Stimulated activated CD8-positive, alpha-beta memory T cell treated with anti-CD3 and anti-CD28 coated beads, Interleukin-7, amount 100 ng/mL, for 1 hour (primary cell): ENCODE data around the gene RNFT2.
"Not testable (repeated sequence)": the region's sequence is repeated elsewhere in the genome, so short reads cannot be mapped to it uniquely, and the experiment has no call there.

Experiments
- DNase-seq, 2 donors: peaks; one replicate each; pipeline ENCODE4 v3.0.0-alpha.2; 2020; ENCODE audit warnings: low read depth in 2 of 2

The RNFT2 gene

DNA sequence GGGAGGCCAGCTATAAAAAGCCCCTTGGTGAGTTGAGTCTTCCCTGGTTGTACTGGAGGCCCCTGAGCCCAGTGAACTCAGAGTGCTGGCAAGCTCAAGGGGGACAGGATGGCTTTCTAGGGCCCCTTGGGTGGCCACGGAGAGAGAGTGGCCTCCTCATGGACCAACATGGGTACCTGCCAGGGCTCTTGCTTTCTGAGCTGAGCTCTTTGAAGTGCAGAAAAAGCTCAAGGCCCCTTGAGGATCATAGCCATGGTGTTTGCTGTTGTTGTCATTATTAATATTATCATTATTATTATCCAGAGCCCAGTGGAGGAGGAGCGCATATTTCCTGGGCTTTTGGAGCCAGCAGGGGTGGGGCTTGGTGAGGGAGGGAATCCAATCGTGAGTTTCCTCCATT is 6.7 kb downstream of the RNFT2 start:
- no peak for DNase-seq

DNA sequence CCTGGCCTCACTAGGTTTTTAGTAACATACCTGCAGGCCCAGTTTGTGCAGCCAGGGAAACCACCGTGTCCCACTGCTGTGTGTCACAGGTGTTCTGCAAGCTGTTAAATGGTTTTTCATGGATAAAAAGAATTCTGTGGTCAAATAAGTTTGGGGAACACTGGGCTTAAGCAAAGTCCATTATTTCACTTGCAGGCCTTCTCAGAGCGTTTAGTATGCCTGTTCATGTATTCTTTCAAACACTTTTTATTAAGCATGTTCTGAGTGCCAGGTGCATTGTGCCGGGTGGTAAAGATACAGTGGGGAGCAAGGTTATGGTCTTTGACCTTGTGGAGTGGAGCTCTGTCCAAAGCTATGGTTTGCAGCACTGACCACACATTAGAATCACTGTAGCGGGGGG is 7.4 kb downstream of the RNFT2 start:
- DNase-seq = no peak

GRCh38 chr12:116749884-116750283 is 11.8 kb downstream of the RNFT2 start:
- no peak for DNase-seq

DNA sequence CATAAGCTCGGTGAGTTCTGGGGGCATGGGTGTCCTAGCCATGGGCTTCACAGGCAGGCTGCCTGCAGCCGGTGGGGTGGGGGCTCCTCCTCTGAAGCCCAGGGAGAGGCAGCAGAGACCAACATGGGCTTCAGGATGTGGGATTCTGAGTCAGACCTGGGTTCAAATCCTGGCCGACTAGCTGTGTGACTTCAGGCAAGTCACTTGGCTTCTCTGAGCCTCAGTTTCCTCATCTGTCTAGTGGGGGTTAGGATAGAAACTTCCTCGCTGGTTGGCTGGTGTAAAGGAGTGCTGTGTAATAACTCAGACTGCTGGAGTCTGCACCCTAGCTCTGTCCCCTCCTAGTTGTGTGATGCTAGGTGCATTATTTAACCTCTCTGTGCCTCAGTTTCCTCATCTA is 12.2 kb downstream of the RNFT2 start:
- DNase-seq = no peak

GRCh38 chr12:116754097-116754496 is 16.0 kb downstream of the RNFT2 start:
- not testable (repeated sequence) for DNase-seq

DNA sequence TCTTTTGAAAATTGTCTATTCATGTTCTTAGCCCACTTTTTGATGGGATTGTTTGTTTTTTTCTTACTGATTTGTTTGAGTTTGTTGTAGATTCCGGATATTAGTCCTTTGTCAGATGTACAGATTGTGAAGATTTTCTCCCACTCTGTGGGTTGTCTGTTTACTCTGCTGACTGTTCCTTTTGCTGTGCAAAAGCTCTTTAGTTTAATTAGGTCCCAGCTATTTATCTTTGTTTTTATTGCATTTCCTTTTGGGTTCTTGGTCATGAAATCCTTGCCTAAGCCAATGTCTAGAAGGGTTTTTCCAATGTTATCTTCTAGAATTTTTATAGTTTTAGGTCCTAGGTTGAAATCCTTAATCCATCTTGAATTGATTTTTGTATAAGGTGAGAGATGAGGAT is 16.7 kb downstream of the RNFT2 start:
- DNase-seq = not testable (repeated sequence)

- no peak for DNase-seq
Observed at GRCh38 chr12:116759783-116760621, 21.9 kb downstream of the RNFT2 start.

DNA sequence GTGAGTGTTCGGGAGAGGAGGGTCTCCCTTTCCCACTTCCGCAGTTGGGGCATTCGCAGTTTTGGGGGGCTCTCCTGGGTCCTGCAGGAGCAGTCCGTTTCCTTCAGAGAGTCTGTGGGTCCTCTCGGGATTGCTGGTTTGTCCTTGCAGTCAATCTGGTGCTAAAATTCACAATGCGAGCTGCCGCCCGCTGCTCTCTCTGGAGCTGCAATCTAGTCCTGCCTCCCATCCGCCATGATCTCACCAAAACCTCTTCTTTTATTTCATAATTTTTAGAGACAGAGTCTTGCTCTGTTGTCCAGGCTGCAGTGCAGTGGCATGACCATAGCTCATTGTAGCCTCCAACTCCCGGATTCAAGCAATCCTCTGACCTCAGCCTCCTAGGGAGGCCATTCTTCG is 22.5 kb downstream of the RNFT2 start:
- no peak for DNase-seq

- no peak for DNase-seq
Observed at GRCh38 chr12:116761499-116761898, 23.4 kb downstream of the RNFT2 start.

DNA sequence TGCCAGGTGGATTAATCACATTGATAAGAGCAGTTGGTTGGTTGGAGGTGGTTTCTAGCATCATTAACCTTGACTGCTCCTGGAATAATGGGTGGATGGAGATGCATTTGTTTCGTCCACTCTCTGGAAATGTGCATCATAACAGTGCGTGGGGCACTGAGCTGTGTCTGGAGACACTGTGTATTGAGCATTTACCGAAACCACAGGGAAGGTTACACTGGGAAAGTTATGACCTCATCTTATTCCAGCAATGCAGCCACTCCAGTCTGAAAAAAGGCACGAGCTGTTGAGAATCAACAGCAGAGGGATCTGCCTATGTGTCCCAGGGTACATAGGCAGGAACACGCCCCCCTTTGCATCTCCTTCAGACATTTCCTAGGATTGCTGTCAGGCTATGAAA is 27.2 kb downstream of the RNFT2 start:
- DNase-seq = no peak

- no peak for DNase-seq
Observed at GRCh38 chr12:116766285-116766684, 28.2 kb downstream of the RNFT2 start.

DNA sequence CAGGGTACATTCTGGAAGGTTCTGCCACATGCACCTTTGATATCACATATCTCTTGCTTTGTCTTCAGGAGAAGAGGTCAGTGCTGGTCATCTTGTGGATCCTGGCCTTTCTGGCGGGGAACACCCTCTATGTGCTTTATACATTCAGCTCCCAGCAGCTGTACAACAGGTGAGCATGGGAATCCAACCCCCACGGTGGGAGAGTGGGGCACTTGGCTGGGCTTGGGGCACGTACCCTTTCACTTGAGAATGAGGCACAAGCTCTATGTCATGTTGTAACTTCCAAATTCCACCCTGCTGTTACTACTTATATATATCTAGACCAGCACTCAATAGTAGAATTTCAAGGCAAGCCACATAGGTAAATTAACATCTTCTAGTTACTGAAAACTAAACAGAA is 28.6 kb downstream of the RNFT2 start:
- no peak for DNase-seq

DNA sequence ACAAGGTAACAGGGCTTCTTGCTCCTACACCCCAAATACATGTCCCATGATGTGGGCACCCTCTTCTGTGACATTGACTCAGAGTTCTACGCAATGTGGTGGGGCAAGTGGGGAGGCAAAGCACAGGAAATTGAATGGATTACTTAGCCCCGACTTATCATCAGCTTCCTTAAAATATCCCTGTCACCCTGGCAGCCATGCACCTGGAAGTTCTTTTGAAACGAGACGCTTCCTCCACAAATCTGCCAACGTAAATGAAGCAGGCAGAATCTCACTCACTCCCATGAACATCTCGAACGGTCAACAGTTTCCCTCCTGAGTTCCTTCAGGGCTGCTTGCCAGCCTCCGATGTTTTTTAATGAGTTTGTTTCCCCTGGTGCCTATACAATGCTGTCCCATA is 33.5 kb downstream of the RNFT2 start:
- no peak for DNase-seq

DNA sequence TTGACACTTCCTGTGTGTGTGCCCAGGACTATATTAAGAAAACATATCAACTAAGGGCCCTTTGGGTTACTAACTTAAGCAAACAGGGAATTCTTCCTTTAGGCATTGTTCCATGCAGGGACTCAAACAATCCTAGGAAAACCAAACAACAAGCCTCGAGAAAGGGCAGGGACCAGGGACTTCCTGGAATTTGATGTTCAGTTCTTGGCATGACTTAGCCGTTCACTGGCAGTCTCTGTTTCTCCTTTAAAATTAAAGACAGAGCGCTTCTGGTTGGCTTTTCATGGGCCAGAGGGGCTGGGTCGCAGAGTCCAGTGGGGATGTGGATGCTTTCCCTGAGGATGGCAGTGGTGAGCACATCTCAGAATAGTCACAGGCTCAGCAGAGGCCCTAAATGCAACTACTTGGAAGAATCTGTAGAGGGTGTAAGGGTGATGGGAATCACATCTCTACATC is 35.2 kb downstream of the RNFT2 start:
- DNase-seq = no peak

DNA sequence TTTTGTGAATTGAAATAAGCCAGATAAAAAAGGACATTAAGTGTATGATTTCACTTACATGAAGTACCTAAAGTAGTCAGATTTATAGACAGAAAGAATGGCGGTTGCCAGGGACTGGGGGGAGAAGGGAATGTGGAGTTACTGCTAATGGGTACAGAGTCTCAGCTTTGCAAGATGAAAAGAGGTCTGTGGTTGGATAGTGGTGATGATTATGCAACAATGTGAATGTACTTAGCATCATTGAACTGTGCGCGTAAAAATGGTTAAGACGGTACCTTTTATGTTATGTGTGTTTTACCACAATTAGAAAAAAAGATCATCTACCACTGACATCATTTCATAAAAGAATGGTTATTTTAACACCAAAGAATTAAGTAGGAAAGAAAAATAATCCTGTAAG is 35.9 kb downstream of the RNFT2 start:
- DNase-seq = no peak

DNA sequence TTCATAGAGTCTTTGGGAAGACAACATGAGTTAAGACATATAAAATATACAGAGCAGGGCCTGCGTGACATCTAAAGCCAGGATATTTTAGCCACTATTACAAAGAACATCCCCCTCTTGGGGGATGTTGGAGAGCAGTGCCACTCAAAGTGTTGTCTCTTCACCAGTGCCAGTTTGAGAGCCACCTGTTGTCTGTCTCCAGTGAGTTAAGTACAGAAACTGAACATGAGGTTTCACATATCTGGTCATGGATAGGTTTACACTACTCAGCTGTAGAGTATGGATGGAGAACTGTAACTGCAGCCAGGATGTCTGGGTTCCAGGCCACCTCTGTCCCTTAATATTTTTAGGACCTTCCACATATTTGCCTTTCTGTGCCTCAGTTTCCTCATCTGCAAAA is 39.1 kb downstream of the RNFT2 start:
- DNase-seq = no peak

DNA sequence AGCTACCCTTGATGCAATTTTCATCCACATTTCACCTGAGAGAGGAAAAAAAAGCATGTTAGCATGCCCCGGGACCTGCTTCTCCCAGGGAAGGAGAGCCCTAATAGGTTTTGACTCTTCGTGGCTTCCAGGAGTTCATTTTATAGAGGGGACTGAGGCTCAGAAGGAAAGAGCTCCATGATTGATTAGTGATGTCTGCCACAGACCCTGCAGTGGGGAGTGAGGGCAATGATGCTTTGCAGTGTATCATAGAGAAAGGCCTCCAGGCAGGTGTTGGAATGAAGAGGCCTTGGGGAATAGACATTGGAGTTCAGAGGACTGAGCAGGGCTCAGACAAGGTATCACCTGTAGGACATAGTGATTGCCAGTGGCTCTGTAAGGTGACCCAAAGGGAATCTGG is 41.5 kb downstream of the RNFT2 start:
- no peak for DNase-seq

- DNase-seq = no peak
Observed at GRCh38 chr12:116780942-116781341, 42.8 kb downstream of the RNFT2 start.

GRCh38 chr12:116783525-116784237 is 45.6 kb downstream of the RNFT2 start:
- DNase-seq = no peak

GRCh38 chr12:116784238-116784612 is 46.1 kb downstream of the RNFT2 start:
- DNase-seq = no peak

DNA sequence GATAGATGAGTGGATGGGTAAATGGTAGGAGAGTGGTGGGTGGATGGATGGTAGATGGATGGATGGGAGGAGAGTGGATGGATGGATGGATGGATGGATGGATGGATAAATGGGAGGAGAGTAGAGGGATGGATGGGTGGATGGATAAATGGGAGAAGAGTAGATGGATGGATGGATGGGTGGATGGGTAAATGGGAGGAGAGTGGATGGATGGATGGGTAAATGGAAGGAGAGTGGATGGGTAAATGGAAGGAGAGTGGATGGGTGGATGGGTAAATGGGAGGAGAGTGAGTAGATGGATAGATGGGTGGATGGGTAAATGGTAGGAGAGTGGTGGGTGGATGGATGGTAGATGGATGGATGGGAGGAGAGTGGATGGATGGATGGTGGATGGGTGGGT is 51.4 kb downstream of the RNFT2 start:
- not testable (repeated sequence) for DNase-seq

- DNase-seq = no peak
Observed at GRCh38 chr12:116790066-116790465, 52.0 kb downstream of the RNFT2 start.

- DNase-seq = no peak
Observed at GRCh38 chr12:116792403-116792802, 54.3 kb downstream of the RNFT2 start.
